ENCODE data around the gene DYNLL2. TPM values are rescaled to one million over a fixed set of nuclear protein-coding genes. Genes with fewer than 3 reads are reported as not detected.

DYNLL2 gene
- polyA plus RNA-seq, 1 of the 3 experiments (the other 2 are of a cell fraction): 27.0 TPM

- no peak for DNase-seq
- peaks cover 39% of the 10 kb centered on the region for H4K20me1 ChIP-seq (ENCODE audit: insufficient read depth)
- no peaks in the 10 kb centered on the region for H3K9me2 ChIP-seq
- H3K27ac ChIP-seq (ENCODE audit: low read depth in 2 of 2, low read length in 1 of 2): no peak overlapping the region
- H3K79me2 ChIP-seq (ENCODE audit: insufficient read depth): peaks cover 14% of the 10 kb centered on the region
- no peak overlapping the region for H2AFZ ChIP-seq (ENCODE audit: low read depth)
- H3K9me3 ChIP-seq: no peaks in the 10 kb centered on the region
- H3K36me3 ChIP-seq (replicated peaks in 1 of 2; ENCODE audit: control insufficient read depth in 1 of 2, insufficient read depth in 2 of 2, low read length in 1 of 2): peaks cover 59 to 67% of the 10 kb centered on the region in 2 experiments
- no peaks in the 10 kb centered on the region; a peak in 1 of 4 replicates for H3K4me1 ChIP-seq (ENCODE audit: control insufficient read depth in 1 of 2, insufficient read depth in 2 of 2, low read depth in 1 of 2, low read length in 1 of 2)
- no peak overlapping the region for H3K4me3 ChIP-seq (ENCODE audit: low read depth in 2 of 2, low read length in 1 of 2)
- peaks cover 17% of the 10 kb centered on the region for H3F3A ChIP-seq (replicated peaks; ENCODE audit: insufficient read depth)
- POLR2A ChIA-PET: no interaction called here
- no peak overlapping the region for H3K9ac ChIP-seq
- no peak overlapping the region for H3K4me2 ChIP-seq
- TF ChIP-seq RXRA (IDR thresholded peaks at IDR 0.05; ENCODE audit: borderline replicate concordance, low read depth): no peak
- TF ChIP-seq IRF3 (IDR thresholded peaks at IDR 0.05; ENCODE audit: low read depth, low read length): no peak
- no peak for TF ChIP-seq MXI1 (IDR thresholded peaks at IDR 0.05; ENCODE audit: low read depth, low read length)
- no peak for TF ChIP-seq REST (IDR thresholded peaks at IDR 0.05; ENCODE audit: low read depth, low read length)
- H3K27me3 ChIP-seq (ENCODE audit: insufficient read depth): no peaks in the 10 kb centered on the region
- CTCF ChIA-PET: interaction anchor here (1.5 kb wide), 1 partner anchor 62 kb away, joined by 4 read pairs; no protein-coding TSS in a partner anchor
- WGBS (ENCODE audit: low lambda C conversion rate): 77% methylated on average over 4 of the region's 4 CpGs
Observed at GRCh38 chr17:58094118-58094517, 10.9 kb downstream of the DYNLL2 start.

GRCh38 chr17:58096892-58097291 is 13.7 kb downstream of the DYNLL2 start:
- no peak overlapping the region for H3K27ac ChIP-seq (ENCODE audit: low read depth in 2 of 2, low read length in 1 of 2)
- CTCF ChIA-PET: interaction anchor here (0.6 to 4.7 kb wide), 8 partner anchors 10 to 854 kb away, joined by 3 to 35 read pairs (median 4); no protein-coding TSS in a partner anchor
- WGBS (ENCODE audit: low lambda C conversion rate): 90% methylated on average over 4 of the region's 4 CpGs

More at GRCh38 chr17:58096892-58097291, 13.7 kb downstream of the DYNLL2 start:
- POLR2A ChIA-PET: no interaction called here
- Histone ChIP-seq H3K36me3 (replicated peaks in 1 of 2; ENCODE audit: control insufficient read depth in 1 of 2, insufficient read depth in 2 of 2, low read length in 1 of 2) (peaks cover 33 to 40% of the 10 kb centered on the region in 2 experiments), H2AFZ (ENCODE audit: low read depth) (no peak overlapping the region), H3K9me3 (no peaks in the 10 kb centered on the region), H3K4me2 (no peak overlapping the region), H3K9me2 (no peaks in the 10 kb centered on the region), H3K9ac (no peak overlapping the region), H3F3A (replicated peaks; ENCODE audit: insufficient read depth) (peaks cover 17% of the 10 kb centered on the region), H4K20me1 (ENCODE audit: insufficient read depth) (peaks cover 13% of the 10 kb centered on the region), H3K4me3 (ENCODE audit: low read depth in 2 of 2, low read length in 1 of 2) (no peak overlapping the region), H3K4me1 (ENCODE audit: control insufficient read depth in 1 of 2, insufficient read depth in 2 of 2, low read depth in 1 of 2, low read length in 1 of 2) (no peaks in the 10 kb centered on the region; a peak in 1 of 4 replicates), H3K79me2 (ENCODE audit: insufficient read depth) (no peaks in the 10 kb centered on the region), H3K27me3 (ENCODE audit: insufficient read depth) (no peaks in the 10 kb centered on the region)
- DNase-seq: no peak
- TF ChIP-seq CTCF (IDR thresholded peaks at IDR 0.05): peak; percentile 36; the same call in 1 of the 2 replicates
- TF ChIP-seq ELF1 (IDR thresholded peaks at IDR 0.05): no peak

All from SK-N-SH (cell line).